Stimulated activated effector memory CD8-positive, alpha-beta T cell treated with anti-CD3 and anti-CD28 coated beads, Interleukin-12 subunit alpha, Interleukin-12 subunit beta, amount 100 ng/mL, for 72 hours (primary cell): Measurements from ENCODE around the gene PITX1.

Source experiments
- ATAC-seq: fragments of 150-1000 bp; cut with Tn5 transposase; 2 replicates; pipeline ENCODE4 v1.10.0; 2021
- DNase-seq, 2 donors: peaks; one replicate each; pipeline ENCODE4 v3.0.0; 2021 to 2022; ENCODE audit warnings: low spot score in 2 of 2
- H3K27ac Mint-ChIP-seq: one replicate; pipeline ENCODE4 v1.8.0; 2022; ENCODE audit warnings: mild to moderate bottlenecking, mixed read lengths
- H3K36me3 Mint-ChIP-seq: one replicate; pipeline ENCODE4 v1.8.0; 2022; ENCODE audit warnings: mild to moderate bottlenecking, mixed read lengths
- H3K4me1 Mint-ChIP-seq: one replicate; pipeline ENCODE4 v1.8.0; 2022; ENCODE audit warnings: mixed read lengths
- H3K4me3 Mint-ChIP-seq: one replicate; pipeline ENCODE4 v1.8.0; 2022; ENCODE audit warnings: mild to moderate bottlenecking, mixed read lengths
- H3K9me3 Mint-ChIP-seq: one replicate; pipeline ENCODE4 v1.8.0; 2022; ENCODE audit warnings: mixed read lengths

Gene PITX1

GRCh38 chr5:135015942-135016341 lies 18.1 kb downstream of the PITX1 start:
- Mint-ChIP-seq H3K4me1 (no peaks in the 10 kb centered on the region), H3K9me3 (no peaks in the 10 kb centered on the region), H3K4me3 (no peak overlapping the region), H3K27ac (no peak overlapping the region), H3K36me3 (no peaks in the 10 kb centered on the region)
- no peak for ATAC-seq
- DNase-seq, result no peak

DNA sequence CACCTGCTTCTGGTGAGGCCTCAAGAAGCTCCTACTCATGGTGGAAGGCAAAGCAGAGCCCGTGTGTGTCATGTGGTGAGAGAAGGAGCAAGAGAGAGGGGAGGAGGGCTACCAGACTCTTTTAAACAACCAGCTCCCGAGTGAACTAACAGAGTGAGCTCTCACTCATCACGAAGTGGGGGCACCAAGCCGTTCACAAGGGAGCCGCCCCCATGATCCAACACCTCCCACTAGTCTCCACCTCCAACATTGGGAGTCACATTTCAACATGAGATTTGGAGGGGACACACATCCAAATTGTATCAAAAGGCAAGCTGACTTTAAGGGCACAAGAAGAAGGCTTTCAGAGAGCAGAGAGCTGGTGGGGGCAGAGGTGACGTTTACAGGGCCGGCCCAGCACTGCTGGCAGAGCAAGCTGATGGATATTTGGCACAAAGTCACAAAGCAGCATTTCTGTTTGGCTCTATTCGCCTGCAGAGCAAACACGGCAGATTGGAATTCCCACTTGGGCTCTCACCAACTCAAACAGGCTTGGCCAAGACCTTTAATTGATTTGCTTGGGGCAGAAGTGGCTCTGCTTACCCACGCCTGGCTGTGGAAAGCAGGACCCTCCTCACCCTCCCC lies 20.0 kb downstream of the PITX1 start:
- Mint-ChIP-seq H3K4me1 (no peaks in the 10 kb centered on the region), H3K9me3 (no peaks in the 10 kb centered on the region), H3K4me3 (no peak overlapping the region), H3K36me3 (no peaks in the 10 kb centered on the region), H3K27ac (peak overlapping the region; percentile 38)
- no peak for DNase-seq
- ATAC-seq, result no peak

- no peaks in the 10 kb centered on the region for H3K4me1 Mint-ChIP-seq
- DNase-seq (no peak), ATAC-seq (no peak)
- H3K9me3 Mint-ChIP-seq, result no peaks in the 10 kb centered on the region
- no peaks in the 10 kb centered on the region for H3K36me3 Mint-ChIP-seq
- H3K27ac Mint-ChIP-seq, result peak overlapping the region; percentile 38
- no peak overlapping the region for H3K4me3 Mint-ChIP-seq
These were observed 20.6 kb downstream of the PITX1 start for GRCh38 chr5:135013445-135013844.

- H3K4me3 Mint-ChIP-seq, result no peak overlapping the region
- no peak for ATAC-seq
- no peaks in the 10 kb centered on the region for H3K4me1 Mint-ChIP-seq
- DNase-seq, result no peak
- no peaks in the 10 kb centered on the region for H3K9me3 Mint-ChIP-seq
- H3K27ac Mint-ChIP-seq, result no peak overlapping the region
- no peaks in the 10 kb centered on the region for H3K36me3 Mint-ChIP-seq
These were observed 21.1 kb downstream of the PITX1 start for GRCh38 chr5:135012951-135013391.

- DNase-seq, result no peak
- no peak overlapping the region for H3K27ac Mint-ChIP-seq
- H3K4me3 Mint-ChIP-seq, result no peak overlapping the region
- H3K9me3 Mint-ChIP-seq, result no peaks in the 10 kb centered on the region
- ATAC-seq, result no peak
- no peaks in the 10 kb centered on the region for H3K36me3 Mint-ChIP-seq
- no peaks in the 10 kb centered on the region for H3K4me1 Mint-ChIP-seq
These were observed 21.9 kb downstream of the PITX1 start for GRCh38 chr5:135012033-135012588.

- no peak for DNase-seq
- no peaks in the 10 kb centered on the region for H3K4me1 Mint-ChIP-seq
- no peak overlapping the region for H3K4me3 Mint-ChIP-seq
- ATAC-seq, result no peak
- H3K36me3 Mint-ChIP-seq, result no peaks in the 10 kb centered on the region
- H3K27ac Mint-ChIP-seq, result no peak overlapping the region
- no peaks in the 10 kb centered on the region for H3K9me3 Mint-ChIP-seq
These were observed 22.5 kb downstream of the PITX1 start for GRCh38 chr5:135011355-135012032.

GRCh38 chr5:135010502-135011354 lies 23.3 kb downstream of the PITX1 start:
- no peak for DNase-seq
- Mint-ChIP-seq H3K4me3 (no peak overlapping the region), H3K36me3 (no peaks in the 10 kb centered on the region), H3K27ac (no peak overlapping the region), H3K9me3 (no peaks in the 10 kb centered on the region), H3K4me1 (no peaks in the 10 kb centered on the region)
- no peak for ATAC-seq

DNA sequence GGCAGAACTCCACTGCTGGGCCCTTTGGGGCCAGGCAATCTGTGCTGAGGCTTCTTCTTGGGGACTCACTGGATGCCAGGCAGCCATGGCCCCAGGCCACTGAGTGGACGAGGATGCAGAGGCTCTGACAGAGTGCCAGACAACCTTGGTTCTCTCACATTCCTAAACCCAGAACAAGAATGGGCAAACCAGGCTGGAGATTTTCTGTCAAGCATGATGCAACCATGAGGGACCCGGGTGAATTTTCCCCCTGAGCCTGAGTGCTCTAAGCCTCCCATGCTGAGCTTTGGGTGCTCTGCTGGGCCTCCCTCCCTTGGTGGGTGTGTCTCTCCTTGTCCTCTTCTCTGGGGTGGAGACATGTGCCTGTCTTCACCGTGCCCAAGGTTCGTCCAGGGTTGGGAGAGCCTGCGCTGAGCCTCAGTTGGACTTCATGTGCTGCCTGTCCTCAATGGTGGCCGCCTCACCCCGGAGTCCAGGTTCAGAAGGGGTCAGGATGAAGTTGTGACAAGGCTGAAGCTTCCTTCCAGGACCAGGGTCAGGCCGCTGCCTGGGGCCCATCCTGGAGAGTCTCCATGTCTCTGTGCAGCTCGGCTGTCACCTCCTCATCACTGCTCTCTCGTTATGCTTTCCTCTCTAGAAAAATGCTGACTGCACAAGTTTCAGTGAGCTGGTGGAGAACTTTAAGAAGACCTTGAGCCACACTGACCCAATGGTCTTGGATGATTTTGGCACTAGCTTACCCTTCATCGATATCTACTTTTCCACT lies 24.1 kb downstream of the PITX1 start:
- ATAC-seq, result no peak
- DNase-seq, result peak in 1 of 2 donors; percentile 40
- H3K27ac Mint-ChIP-seq, result no peak overlapping the region
- no peaks in the 10 kb centered on the region for H3K9me3 Mint-ChIP-seq
- no peaks in the 10 kb centered on the region for H3K36me3 Mint-ChIP-seq
- H3K4me1 Mint-ChIP-seq, result no peaks in the 10 kb centered on the region
- H3K4me3 Mint-ChIP-seq, result no peak overlapping the region

GRCh38 chr5:135008981-135009735 lies 24.9 kb downstream of the PITX1 start:
- Mint-ChIP-seq H3K27ac (no peak overlapping the region), H3K36me3 (no peaks in the 10 kb centered on the region), H3K4me1 (no peaks in the 10 kb centered on the region), H3K4me3 (no peak overlapping the region), H3K9me3 (no peaks in the 10 kb centered on the region)
- DNase-seq (peak in 1 of 2 donors; percentile 40), ATAC-seq (no peak)

DNA sequence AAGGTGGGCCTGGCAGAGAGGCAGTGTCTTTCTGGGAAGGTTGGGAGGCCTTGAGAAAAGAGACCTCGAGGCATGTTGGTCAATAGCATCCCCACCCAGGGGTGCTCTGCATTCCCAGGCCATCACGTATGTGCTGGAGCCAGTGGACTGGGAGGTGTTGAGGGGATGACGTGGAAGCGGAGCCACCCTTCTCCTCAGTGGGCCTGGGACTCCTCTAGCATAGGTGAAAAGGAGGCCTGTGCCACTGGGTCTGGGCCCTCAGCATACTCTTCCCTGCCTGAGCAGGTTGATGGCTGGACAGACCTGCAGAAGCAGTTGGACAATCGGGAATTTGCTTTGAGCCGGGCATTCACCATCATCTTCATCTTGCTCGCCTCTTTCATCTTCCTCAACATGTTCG lies 25.5 kb downstream of the PITX1 start:
- H3K9me3 Mint-ChIP-seq, result no peaks in the 10 kb centered on the region
- H3K4me1 Mint-ChIP-seq, result no peaks in the 10 kb centered on the region
- no peak overlapping the region for H3K4me3 Mint-ChIP-seq
- ATAC-seq (no peak), DNase-seq (no peak)
- H3K27ac Mint-ChIP-seq, result no peak overlapping the region
- no peaks in the 10 kb centered on the region for H3K36me3 Mint-ChIP-seq

DNA sequence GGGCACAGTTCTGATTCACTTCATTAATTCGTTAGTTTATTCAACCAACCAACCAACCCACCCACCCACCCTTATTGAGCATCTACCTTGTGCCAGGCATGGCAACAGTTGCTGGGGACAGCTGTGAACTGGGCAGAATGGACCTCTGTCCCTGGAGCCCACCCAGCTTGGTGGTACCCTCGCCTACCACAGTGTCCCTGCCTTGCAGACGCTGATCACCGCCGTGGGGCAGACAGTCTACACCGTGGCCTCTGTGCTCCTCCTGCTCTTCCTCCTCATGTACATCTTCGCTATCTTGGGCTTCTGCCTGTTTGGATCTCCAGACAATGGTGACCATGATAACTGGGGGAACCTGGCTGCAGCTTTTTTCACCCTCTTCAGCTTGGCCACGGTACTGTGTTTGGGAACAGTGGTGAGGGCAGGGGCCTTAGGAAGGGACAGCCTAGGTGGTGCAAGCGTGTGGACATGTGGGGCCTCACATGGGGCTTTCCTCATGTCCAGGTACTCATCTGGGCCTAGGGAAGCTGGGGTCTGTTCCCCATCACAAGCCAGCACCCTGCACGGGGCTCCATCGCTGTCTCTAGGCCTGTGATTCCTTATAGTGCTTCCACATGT lies 26.2 kb downstream of the PITX1 start:
- no peaks in the 10 kb centered on the region for H3K36me3 Mint-ChIP-seq
- H3K27ac Mint-ChIP-seq, result no peak overlapping the region
- no peaks in the 10 kb centered on the region for H3K9me3 Mint-ChIP-seq
- no peak for ATAC-seq
- H3K4me3 Mint-ChIP-seq, result no peak overlapping the region
- peak in 1 of 2 donors; percentile 34 for DNase-seq
- H3K4me1 Mint-ChIP-seq, result no peaks in the 10 kb centered on the region

- DNase-seq (no peak), ATAC-seq (no peak)
- Mint-ChIP-seq H3K36me3 (no peaks in the 10 kb centered on the region), H3K4me3 (no peak overlapping the region), H3K4me1 (no peaks in the 10 kb centered on the region), H3K9me3 (no peaks in the 10 kb centered on the region), H3K27ac (no peak overlapping the region)
These were observed 26.7 kb downstream of the PITX1 start for GRCh38 chr5:135007305-135007704.

DNA sequence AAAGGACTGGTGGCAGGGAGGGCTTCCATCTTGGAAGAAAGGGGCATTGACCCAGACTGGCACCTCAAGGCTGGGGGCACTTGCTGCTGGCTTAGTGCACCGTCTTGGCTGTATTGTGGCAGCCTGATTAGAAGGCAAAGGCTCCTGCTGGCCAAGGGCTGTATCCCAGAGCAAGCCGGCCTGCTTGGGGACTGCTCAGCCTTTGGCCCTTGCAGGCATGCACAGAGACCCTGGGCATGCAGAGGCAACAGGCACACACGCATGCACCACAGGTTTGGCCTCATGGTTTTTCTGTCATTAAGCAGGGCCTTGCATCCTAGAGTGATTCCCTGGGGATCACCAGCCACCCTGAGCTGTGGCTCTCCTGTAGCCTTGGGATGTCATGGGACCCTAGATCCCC lies 29.0 kb downstream of the PITX1 start:
- no peak for ATAC-seq
- no peak overlapping the region for H3K4me3 Mint-ChIP-seq
- no peak for DNase-seq

DNA sequence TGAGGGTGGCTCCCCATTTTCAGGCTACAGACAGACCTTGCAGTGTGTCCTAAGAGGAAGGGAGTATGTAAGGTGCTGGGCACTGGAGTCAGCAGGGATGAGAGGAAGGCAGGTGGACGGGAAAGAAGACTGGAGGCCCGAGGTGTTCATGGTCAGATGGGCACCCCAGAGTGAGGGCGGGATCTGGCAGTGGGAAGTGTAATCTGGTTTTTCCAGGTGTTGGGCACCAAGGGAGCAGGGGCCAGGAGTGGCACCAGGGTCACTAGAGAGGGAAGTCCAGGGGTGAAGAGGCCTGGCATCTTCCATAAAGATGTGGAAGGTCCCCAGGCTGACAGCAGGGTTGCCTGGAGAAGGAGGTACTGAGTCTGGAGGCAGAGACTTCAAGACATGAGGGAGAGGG lies 29.7 kb downstream of the PITX1 start:
- ATAC-seq, result no peak
- Mint-ChIP-seq H3K4me1 (no peaks in the 10 kb centered on the region), H3K36me3 (no peaks in the 10 kb centered on the region)

More for the DNA sequence above, 29.0 kb downstream of the PITX1 start:
- Mint-ChIP-seq H3K27ac (no peak overlapping the region), H3K9me3 (no peaks in the 10 kb centered on the region), H3K4me1 (no peaks in the 10 kb centered on the region), H3K36me3 (no peaks in the 10 kb centered on the region)

More for the DNA sequence above, 29.7 kb downstream of the PITX1 start:
- DNase-seq, result peak in 1 of 2 donors; percentile 28
- H3K27ac Mint-ChIP-seq, result no peak overlapping the region
- H3K4me3 Mint-ChIP-seq, result no peak overlapping the region
- H3K9me3 Mint-ChIP-seq, result no peaks in the 10 kb centered on the region
